Fibroblast of lung (primary cell): ENCODE results near the gene TPST2. TPM values are rescaled to one million over a fixed set of nuclear protein-coding genes. Genes with fewer than 3 reads are reported as not detected.

ENCODE experiments used
- DNase-seq, 2 donors: peaks; one replicate each; pipeline versions ENCODE4 v3.0.0 to v3.0.0-alpha.2; 2010; ENCODE audit warnings: low read depth in 2 of 2
- H2AFZ ChIP-seq: 2 replicates; pipeline ENCODE4 v1.5.1; 2012; ENCODE audit warnings: low read length, control low read depth, inconsistent platforms
- H3K27ac ChIP-seq: 2 replicates; pipeline ENCODE4 v1.5.1; 2011; ENCODE audit warnings: low read length, control low read depth; ENCODE audit not compliant: insufficient read depth
- H3K27me3 ChIP-seq: 2 replicates; pipeline ENCODE4 v1.5.1; 2011; ENCODE audit warnings: mild to moderate bottlenecking, low read length; ENCODE audit not compliant: control insufficient read depth, insufficient read depth
- H3K36me3 ChIP-seq: 2 replicates; pipeline ENCODE4 v1.5.1; 2011; ENCODE audit warnings: low read length; ENCODE audit not compliant: control insufficient read depth, insufficient read depth
- H3K4me1 ChIP-seq: 2 replicates; pipeline ENCODE4 v1.5.1; 2011; ENCODE audit warnings: low read length; ENCODE audit not compliant: control insufficient read depth, insufficient read depth; ENCODE audit errors: extremely low read depth
- H3K4me2 ChIP-seq: 2 replicates; pipeline ENCODE4 v1.5.1; 2011; ENCODE audit warnings: low read length, control low read depth; ENCODE audit not compliant: insufficient read depth; ENCODE audit errors: extremely low read depth
- H3K4me3 ChIP-seq, 4 experiments: fragments of 200-600 bp in 1 of 4; sonication (generic) in 1 of 4; replicated peaks in 1 of 4; 2 replicates each; pipeline ENCODE4 v1.5.1; 2011 to 2016; ENCODE audit warnings: low read length in 4 of 4, low read depth in 3 of 4, mild to moderate bottlenecking in 3 of 4, control low read depth in 2 of 4, inconsistent platforms in 1 of 4, mixed read lengths in 1 of 4; ENCODE audit not compliant: insufficient read depth in 1 of 4; ENCODE audit errors: control extremely low read depth in 1 of 4
- H3K79me2 ChIP-seq: 2 replicates; pipeline ENCODE4 v1.5.1; 2012; ENCODE audit warnings: mild to moderate bottlenecking, low read length, inconsistent platforms; ENCODE audit not compliant: control insufficient read depth, insufficient read depth
- H3K9ac ChIP-seq: 2 replicates; pipeline ENCODE4 v1.5.1; 2011; ENCODE audit warnings: mild to moderate bottlenecking, low read length, control low read depth; ENCODE audit not compliant: insufficient read depth
- H3K9me3 ChIP-seq: 2 replicates; pipeline ENCODE4 v1.5.1; 2012; ENCODE audit warnings: low read depth, low read length; ENCODE audit not compliant: control insufficient read depth, insufficient read depth
- H4K20me1 ChIP-seq: 2 replicates; pipeline ENCODE4 v1.5.1; 2011; ENCODE audit warnings: low read length; ENCODE audit not compliant: control insufficient read depth, insufficient read depth; ENCODE audit errors: extremely low read depth
- CTCF ChIP-seq, 2 donors: IDR thresholded peaks in 1 of 2; conservative IDR thresholded peaks in 1 of 2; 1 replicate in 1 of 2; 2 replicates in 1 of 2; pipeline ENCODE4 v1.5.1; 2011 to 2012; ENCODE audit warnings: low read length in 2 of 2, control low read depth in 1 of 2, inconsistent platforms in 1 of 2, low read depth in 1 of 2, mild to moderate bottlenecking in 1 of 2
- EZH2 ChIP-seq: IDR thresholded peaks from 2 replicates; pipeline ENCODE4 v1.5.1; 2012; ENCODE audit warnings: low read length, control low read depth, mild to moderate bottlenecking; ENCODE audit errors: missing control alignments
- polyA plus RNA-seq, 2 donors: library from polyadenylated mRNA; depleted of rRNA in 1 of 2; stranded (reverse) in 1 of 2; unstranded in 1 of 2; fragments of >200 nt; gene quantifications; 2 replicates each; pipeline ENCODE4 v1.2.1, GENCODE V29; 2011 to 2012; ENCODE audit warnings: missing spikeins in 1 of 2
- total RNA-seq: library from RNA; depleted of rRNA; stranded (reverse); fragments of >200 nt; gene quantifications from 2 replicates; pipeline ENCODE4 v1.2.1, GENCODE V29; 2014

Gene TPST2
- total and polyA plus RNA-seq, 2 donors (not counting 1 experiment from before 2014, with no cell fraction given), result 32.5 to 35.0 TPM

- H3K9ac ChIP-seq, result no peak overlapping the region
Observed at GRCh38 chr22:26604368-26604767, 14.4 kb upstream of the TPST2 start.

GRCh38 chr22:26602127-26602526 lies 12.2 kb upstream of the TPST2 start:
- H3K4me1 ChIP-seq, result no peaks in the 10 kb centered on the region
- H3K4me2 ChIP-seq, result no peak overlapping the region
- TF ChIP-seq CTCF (conservative IDR thresholded peaks at IDR 0.05 in 1 of 2, IDR thresholded peaks at IDR 0.05 in 1 of 2; ENCODE audit: low read depth in 1 of 2, low read length in 2 of 2), result no peak
- no peak for TF ChIP-seq EZH2
- H3K27me3 ChIP-seq, result peaks cover 3% of the 10 kb centered on the region
- no peak for DNase-seq
- H3K9me3 ChIP-seq, result no peaks in the 10 kb centered on the region
- H3K9ac ChIP-seq, result no peak overlapping the region
- no peak overlapping the region for H2AFZ ChIP-seq
- no peaks in the 10 kb centered on the region for H3K79me2 ChIP-seq
- H3K27ac ChIP-seq, result no peak overlapping the region
- no peaks in the 10 kb centered on the region for H4K20me1 ChIP-seq
- no peak overlapping the region for H3K4me3 ChIP-seq
- no peaks in the 10 kb centered on the region for H3K36me3 ChIP-seq

More at GRCh38 chr22:26604368-26604767, 14.4 kb upstream of the TPST2 start:
- Histone ChIP-seq H3K36me3 (no peaks in the 10 kb centered on the region), H3K4me3 (no peak overlapping the region), H3K27ac (no peak overlapping the region), H3K4me2 (no peak overlapping the region), H3K79me2 (no peaks in the 10 kb centered on the region), H3K27me3 (peaks cover 3% of the 10 kb centered on the region), H4K20me1 (no peaks in the 10 kb centered on the region), H3K4me1 (no peaks in the 10 kb centered on the region), H3K9me3 (no peaks in the 10 kb centered on the region), H2AFZ (no peak overlapping the region)
- DNase-seq, result no peak
- TF ChIP-seq EZH2, result no peak
- no peak for TF ChIP-seq CTCF (conservative IDR thresholded peaks at IDR 0.05 in 1 of 2, IDR thresholded peaks at IDR 0.05 in 1 of 2; ENCODE audit: low read depth in 1 of 2, low read length in 2 of 2)

GRCh38 chr22:26601726-26602125 lies 11.8 kb upstream of the TPST2 start:
- no peaks in the 10 kb centered on the region for H3K79me2 ChIP-seq
- no peak overlapping the region for H3K9ac ChIP-seq
- H2AFZ ChIP-seq, result no peak overlapping the region
- no peaks in the 10 kb centered on the region for H3K4me1 ChIP-seq
- no peaks in the 10 kb centered on the region for H3K9me3 ChIP-seq
- TF ChIP-seq CTCF (conservative IDR thresholded peaks at IDR 0.05 in 1 of 2, IDR thresholded peaks at IDR 0.05 in 1 of 2; ENCODE audit: low read depth in 1 of 2, low read length in 2 of 2) (no peak), EZH2 (no peak)
- H3K27ac ChIP-seq, result no peak overlapping the region
- H3K36me3 ChIP-seq, result no peaks in the 10 kb centered on the region
- no peak overlapping the region for H3K4me2 ChIP-seq
- H4K20me1 ChIP-seq, result no peaks in the 10 kb centered on the region
- H3K4me3 ChIP-seq, result no peak overlapping the region
- peaks cover 7% of the 10 kb centered on the region for H3K27me3 ChIP-seq
- DNase-seq, result no peak
